GM10266 (cell line): Measurements from ENCODE around the gene KIT.
"Not testable (repeated sequence)": the region's sequence is repeated elsewhere in the genome, so short reads cannot be mapped to it uniquely, and the experiment has no call there.

Source experiments
- DNase-seq: peaks from one replicate; pipeline ENCODE4 v3.0.0; 2012; ENCODE audit errors: extremely low spot score
- CTCF ChIP-seq: IDR thresholded peaks from 2 replicates; pipeline ENCODE4 v1.5.1; 2012; ENCODE audit warnings: mild to moderate bottlenecking, low read depth; ENCODE audit not compliant: control insufficient read depth, insufficient read depth; ENCODE audit errors: missing control alignments

Gene KIT

DNA sequence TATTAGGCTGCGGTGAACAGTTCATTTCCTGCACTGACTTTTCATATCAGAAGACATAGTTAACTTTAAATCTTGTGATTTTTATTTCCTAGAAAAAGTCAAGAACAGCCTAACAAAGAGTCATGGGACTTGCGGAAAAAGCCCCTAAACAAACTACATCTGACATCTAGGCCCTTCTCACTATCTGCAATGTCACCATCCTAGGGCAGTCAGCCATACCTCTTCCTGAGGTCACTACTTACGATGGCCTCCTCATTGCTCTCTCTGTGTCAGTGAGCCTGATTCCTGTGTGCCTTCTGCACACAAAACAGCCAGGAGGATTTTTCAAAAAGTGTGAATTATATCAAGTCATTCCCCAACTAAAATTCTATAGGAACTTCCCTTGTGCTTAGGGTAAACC is 22.4 kb upstream of the KIT start:
- no peak for DNase-seq
- no peak for TF ChIP-seq CTCF

DNA sequence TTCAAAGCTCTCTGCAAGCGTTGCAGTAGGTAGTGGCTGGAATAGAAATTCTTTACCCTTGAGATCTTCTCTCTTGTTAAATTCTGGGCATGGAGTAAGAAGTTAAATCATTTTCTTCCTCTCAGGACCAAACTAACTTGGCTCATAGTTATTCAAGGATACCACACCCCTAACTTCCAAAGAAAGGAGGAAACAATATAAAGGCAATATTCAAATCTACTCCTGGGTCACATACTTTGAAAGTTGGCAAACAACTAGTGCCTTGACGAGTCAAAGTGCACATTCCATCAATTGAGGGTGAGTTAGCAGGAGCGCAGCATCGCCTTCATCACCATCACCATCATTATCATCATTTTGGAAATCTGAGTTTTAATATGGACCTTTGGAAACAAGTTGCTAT is 20.4 kb upstream of the KIT start:
- no peak for TF ChIP-seq CTCF
- no peak for DNase-seq

- not testable (repeated sequence) for DNase-seq
Observed at GRCh38 chr4:54641101-54641500, 16.7 kb upstream of the KIT start.

DNA sequence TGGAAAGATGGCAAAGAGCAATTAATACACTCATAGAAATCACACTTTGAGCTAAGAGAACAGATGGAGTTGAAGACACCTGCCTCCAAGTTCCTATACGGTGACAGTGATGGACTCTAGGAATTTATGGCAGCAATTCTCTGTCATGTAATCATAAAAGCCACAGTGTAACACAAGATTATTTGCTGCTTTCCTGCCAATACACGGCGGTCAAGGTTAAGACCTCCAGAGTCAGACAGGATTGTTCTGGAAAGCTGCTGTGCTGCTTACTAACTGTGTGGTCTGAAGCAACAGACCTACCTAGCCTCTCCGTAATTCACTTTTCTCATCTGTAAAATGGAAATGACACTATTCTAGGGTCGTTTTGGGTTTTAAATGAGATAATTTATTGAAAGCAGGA is 14.6 kb upstream of the KIT start:
- DNase-seq, result no peak
- no peak for TF ChIP-seq CTCF

DNA sequence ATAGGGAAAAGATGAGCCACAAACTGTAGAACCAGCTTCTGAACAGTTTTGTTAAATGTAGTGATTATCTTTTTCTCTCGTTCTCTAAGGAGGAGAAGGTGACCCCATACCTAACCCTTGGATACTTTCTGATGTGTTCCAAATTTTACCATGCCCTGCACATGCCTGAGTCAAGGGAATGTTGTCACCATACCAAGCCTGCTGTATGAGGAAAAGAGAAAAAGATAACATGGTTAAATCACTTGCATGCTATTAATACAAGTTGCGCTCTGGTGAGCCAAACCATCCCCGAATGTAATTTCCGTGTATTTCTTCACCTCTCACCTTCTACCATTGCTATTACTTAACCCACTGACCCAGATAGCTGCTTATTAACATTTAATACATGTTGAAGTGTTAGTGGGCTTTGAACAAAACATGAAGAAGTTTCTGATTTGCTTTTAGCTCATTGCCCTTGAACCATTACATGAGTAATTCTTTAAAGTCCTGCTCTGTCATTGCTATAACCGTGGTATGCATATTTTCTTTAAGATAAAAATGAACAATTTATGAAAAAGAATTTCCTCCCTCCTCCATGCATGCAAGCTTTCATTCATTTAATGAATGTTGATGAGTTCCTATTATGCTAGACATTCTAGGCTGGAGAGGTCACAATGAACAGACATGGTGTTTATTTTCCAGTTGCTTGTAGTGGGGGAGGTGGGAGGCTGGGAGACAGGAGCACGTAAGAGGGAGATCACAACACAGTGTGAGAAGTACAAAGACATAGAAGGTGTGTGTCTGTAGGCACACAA is 13.6 kb upstream of the KIT start:
- TF ChIP-seq CTCF, result no peak
- no peak for DNase-seq

DNA sequence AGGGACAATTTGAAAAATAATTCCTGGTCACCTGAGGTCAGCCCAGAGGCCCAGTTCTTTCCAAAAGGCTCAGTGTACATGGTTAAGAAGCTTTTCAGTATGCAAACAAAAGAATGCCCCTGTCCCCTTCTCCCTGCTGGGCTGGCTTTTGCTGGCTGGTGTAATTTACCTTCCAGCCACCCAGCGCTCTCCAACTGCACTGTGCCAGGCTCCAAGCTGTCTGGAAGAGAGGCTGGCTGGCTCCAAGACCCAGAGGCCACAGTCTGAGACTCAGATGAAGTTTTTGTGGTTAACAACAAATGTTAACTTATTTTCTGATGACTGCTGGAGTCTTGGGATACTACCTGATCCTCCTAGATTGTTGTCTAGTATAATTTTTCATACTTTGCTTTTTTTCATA is 11.9 kb upstream of the KIT start:
- TF ChIP-seq CTCF, result no peak
- DNase-seq, result no peak

- no peak for TF ChIP-seq CTCF
- no peak for DNase-seq
Observed at GRCh38 chr4:54647070-54647469, 10.7 kb upstream of the KIT start.

DNA sequence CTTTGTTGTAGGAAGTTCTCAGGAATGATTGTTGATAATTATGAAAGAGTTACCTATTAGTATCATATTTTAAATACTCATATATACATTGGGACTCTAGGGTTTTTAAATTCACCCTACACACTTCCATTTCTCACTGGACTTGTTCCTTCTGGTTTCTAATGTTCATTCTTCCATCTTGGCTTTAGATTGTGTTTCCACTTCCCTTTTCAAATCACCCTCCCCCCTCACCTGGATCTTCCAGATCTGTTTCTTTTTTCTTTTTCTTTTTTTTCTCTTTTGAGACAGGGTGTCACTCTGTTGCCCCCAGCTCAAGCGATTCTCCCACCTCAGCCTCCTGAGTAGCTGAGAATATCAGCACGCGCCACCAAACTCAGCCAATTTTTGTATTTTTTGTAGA is 6.7 kb upstream of the KIT start:
- DNase-seq, result no peak
- no peak for TF ChIP-seq CTCF
